ENCODE results near the gene CTU2.

CTU2 gene

DNA sequence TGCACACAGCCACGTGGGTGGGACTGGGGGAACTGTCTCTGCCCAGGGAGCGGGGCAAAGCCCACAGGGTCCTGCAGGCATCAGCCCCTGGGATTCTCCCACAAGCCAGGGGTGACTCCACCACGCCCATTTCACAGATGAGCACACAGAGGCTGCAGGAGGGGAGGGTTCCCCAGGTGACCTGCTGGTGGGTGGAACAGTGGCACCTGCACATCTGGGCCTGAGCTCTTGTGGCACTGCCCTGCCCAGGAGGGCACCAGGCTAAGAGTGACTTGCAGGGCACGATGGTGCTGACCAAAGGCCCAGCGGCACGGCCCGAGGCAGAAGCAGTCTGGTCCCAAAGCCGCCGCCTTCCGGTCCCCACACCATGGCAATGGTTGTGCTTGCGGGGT, 54.8 kb downstream of the CTU2 start:
- no peak for DNase-seq (ENCODE audit: low read depth)

DNA sequence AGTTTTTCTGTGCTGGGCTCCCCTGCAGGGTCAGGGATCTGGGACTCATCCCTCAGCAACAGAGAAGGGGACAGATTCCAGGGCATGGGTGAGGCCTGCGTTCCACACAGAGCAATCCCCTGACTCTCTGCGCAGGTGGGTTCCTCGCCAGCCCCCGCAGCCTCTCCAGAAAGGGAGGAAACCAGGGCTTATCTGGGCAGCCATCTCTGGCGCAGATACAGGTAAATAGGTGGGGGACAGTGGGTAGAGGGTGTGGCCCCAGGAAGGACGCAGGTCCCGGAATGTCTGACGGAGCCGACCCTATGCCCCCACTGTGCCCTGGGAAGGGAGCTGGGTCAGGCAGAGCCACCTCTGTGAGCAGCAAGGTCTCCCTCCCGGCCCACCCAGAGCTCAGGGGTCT, 55.5 kb downstream of the CTU2 start:
- no peak for DNase-seq (ENCODE audit: low read depth)

DNA sequence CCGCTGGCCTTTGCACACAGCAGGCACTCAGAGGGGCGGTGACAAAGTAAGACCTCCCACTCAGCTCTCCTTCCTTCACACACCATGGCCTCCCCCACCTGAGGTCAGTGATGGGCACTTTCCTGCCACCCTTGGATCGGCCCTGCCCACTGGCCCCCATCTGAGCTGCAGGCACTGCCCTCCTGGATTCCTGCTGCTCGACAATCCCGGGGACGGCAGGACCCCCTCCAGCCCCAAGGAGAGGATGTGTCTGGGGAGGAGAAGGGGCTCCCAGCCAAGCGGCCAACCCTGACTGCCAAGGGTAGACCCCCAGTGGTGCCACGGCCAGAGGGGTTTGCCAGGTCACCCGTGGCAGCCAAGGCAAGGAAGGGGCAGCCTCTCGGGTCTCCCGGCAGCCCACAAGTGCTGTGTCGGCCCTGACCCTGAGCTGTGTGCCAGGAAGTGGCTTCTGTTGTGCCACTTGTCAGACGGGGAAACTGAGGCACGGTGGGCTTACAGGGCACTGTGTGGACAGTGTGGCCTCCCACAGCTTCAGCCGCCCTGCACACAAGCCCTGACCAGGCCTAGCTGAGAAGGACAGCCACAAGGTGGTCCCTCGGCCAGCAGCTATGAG, 56.1 kb downstream of the CTU2 start:
- DNase-seq (ENCODE audit: low read depth), result no peak

- no peak for DNase-seq (ENCODE audit: low read depth)
These were observed 56.6 kb downstream of the CTU2 start for GRCh38 chr16:88762941-88763340.

DNA sequence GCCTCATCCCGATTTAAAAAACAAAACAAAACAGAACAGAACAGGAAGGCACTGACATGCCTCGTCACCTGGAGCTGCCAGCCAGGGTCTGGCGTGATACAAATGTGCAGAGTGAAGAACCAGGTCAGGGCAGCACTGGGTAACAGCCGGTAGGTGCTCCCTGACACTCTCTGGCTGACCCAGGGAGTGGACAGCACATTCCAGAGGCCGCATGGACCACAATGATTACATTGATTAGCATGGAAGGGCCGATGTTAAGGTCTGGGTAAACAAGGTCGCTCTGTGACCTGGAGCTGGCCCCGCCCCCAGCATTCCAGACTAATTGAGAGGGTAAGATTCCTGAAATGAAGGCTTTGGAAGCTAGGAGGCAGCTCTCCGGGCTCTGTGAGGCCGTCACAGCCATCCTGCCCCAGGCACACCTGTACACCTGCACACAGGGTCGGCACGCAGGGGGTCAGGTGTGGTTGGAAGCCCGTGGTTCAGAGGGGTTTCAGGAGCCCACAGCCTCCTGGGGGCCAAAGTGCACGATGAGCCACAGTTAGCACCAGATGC, 57.3 kb downstream of the CTU2 start:
- DNase-seq (ENCODE audit: low read depth), result no peak

- no peak for DNase-seq (ENCODE audit: low read depth)
These were observed 57.8 kb downstream of the CTU2 start for GRCh38 chr16:88764080-88764479.

DNA sequence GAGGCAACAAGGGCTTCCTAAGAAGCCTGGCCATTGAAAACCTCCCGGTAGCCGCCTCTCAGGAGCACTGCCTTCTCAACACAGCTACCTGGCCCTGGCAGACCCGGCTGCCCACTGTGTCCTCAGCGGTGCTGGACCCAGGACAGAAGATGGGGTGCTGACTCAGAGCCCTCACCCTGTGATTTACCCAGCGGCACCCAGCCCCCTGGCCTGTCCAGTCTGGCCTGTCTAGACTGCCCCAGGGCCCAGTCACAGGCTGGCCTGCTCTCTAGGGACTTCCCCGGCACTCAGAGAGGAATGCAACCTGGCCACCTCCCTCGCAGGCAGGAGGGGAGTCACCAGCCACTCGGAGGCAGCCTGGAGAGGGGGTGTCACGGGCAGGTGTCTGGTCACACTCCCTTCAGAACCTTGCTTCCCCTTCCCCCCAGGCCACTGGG, 58.6 kb downstream of the CTU2 start:
- no peak for DNase-seq (ENCODE audit: low read depth)

Data from activated T-cell treated with anti-CD3 and anti-CD28 coated beads for 48 hours (primary cell).